Measurements from ENCODE around the gene RUVBL2.

GRCh38 chr19:48997972-48998371, 4.3 kb downstream of the RUVBL2 start:
- TF ChIP-seq CTCF (IDR thresholded peaks at IDR 0.05; ENCODE audit: low read depth, low read length) (peak; percentile 54), EZH2phosphoT487 (IDR thresholded peaks at IDR 0.05; ENCODE audit: low read depth) (no peak)
